Spleen (tissue), 7 donors: ENCODE measurements around the gene ALG6.

Experiments
- POLR2A ChIP-seq, 3 donors: fragments of 450-650 bp; IDR thresholded peaks; one replicate each; pipeline ENCODE4 v1.5.1; 2017; ENCODE audit warnings: antibody characterized with exemption in 3 of 3, mild to moderate bottlenecking in 1 of 3
- TF ChIP-seq, protein P1 (sequence below), 11 experiments: fragments of 200-600 bp in 7 of 11; fragments of 450-650 bp in 4 of 11; sonication (generic) in 4 of 11; IDR thresholded peaks in 8 of 11; conservative IDR thresholded peaks in 3 of 11; 1 replicate in 7 of 11; 2 replicates in 4 of 11; pipeline versions ENCODE4 v1.4.0 to v1.8.0; 2016 to 2021; ENCODE audit warnings: antibody characterized with exemption in 11 of 11, inconsistent platforms in 4 of 11, mild to moderate bottlenecking in 1 of 11
- donor health status: DM: no; HTN: no; CAD: no; lungs with moderate emphysema.
- donor health status: DM: no; HTN: no; CAD: no.
- donor health status: DM: no; HTN: no; CAD: no.

DNA sequence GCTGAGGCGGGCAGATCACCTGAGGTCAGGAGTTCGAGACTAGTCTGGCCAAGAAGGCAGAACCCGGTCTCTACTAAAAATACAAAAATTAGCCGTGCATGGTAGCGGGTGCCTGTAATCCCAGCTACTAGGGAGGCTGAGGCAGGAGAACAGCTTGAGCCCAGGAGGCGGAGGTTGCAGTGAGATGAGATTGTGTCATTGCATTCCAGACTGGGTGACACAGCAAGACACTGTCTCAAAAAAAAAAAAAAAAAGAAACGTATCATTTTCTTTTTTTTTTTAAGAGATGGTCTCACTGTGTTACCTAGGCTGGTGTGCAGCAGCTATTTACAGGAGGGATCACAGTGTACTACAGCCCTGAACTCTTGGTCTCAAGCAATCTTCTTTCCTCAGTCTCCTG lies 108.3 kb downstream of the ALG6 start:
- TF ChIP-seq, protein P1, sequence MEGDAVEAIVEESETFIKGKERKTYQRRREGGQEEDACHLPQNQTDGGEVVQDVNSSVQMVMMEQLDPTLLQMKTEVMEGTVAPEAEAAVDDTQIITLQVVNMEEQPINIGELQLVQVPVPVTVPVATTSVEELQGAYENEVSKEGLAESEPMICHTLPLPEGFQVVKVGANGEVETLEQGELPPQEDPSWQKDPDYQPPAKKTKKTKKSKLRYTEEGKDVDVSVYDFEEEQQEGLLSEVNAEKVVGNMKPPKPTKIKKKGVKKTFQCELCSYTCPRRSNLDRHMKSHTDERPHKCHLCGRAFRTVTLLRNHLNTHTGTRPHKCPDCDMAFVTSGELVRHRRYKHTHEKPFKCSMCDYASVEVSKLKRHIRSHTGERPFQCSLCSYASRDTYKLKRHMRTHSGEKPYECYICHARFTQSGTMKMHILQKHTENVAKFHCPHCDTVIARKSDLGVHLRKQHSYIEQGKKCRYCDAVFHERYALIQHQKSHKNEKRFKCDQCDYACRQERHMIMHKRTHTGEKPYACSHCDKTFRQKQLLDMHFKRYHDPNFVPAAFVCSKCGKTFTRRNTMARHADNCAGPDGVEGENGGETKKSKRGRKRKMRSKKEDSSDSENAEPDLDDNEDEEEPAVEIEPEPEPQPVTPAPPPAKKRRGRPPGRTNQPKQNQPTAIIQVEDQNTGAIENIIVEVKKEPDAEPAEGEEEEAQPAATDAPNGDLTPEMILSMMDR (IDR thresholded peaks at IDR 0.05 in 8 of 11, conservative IDR thresholded peaks at IDR 0.05 in 3 of 11), result no peak
- TF ChIP-seq POLR2A (IDR thresholded peaks at IDR 0.05), result no peak
